ENCODE measurements around the gene TBX15. TPM values are rescaled to one million over a fixed set of nuclear protein-coding genes. Genes with fewer than 3 reads are reported as not detected.

Gene TBX15
- total and polyA plus RNA-seq, 2 experiments from 2014 or later, result 0.21 TPM; not detected in 1

DNA sequence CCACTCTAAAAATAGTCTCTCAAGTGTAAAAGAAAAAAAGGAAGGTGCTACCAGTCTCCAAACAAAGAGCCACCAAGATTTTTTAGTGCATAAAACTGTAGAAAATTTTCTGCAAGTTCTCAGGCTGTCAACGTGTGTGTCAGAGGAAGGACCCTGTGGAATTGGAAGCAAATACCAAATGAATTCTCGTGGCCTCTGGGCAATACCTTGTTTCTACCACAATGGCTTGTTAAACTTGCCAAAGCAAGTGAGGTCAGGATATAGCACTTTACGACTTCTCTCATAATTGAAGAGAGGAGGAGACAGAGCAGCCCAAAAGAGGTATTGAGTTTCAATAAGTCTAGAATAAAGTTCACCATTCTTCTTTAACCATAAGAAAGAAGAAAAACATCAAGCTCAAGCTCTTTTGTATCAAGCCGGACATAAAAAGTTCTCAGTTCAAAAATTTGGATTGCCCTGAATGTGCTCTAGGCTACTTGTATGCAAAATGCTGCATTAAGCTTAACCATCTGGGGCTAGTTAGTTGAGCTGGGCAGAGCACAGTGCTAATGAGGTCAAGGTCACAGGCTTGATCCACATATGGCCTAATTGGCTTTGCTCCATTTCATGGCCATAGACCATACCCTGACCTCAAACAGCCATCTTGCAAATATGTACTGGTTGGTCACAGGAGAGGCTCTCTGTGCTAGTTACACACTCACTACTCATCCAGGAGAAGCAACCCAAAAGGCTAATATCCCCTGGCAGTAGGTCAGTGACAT is 60.5 kb downstream of the TBX15 start (continued):
- TF ChIP-seq, protein P1, sequence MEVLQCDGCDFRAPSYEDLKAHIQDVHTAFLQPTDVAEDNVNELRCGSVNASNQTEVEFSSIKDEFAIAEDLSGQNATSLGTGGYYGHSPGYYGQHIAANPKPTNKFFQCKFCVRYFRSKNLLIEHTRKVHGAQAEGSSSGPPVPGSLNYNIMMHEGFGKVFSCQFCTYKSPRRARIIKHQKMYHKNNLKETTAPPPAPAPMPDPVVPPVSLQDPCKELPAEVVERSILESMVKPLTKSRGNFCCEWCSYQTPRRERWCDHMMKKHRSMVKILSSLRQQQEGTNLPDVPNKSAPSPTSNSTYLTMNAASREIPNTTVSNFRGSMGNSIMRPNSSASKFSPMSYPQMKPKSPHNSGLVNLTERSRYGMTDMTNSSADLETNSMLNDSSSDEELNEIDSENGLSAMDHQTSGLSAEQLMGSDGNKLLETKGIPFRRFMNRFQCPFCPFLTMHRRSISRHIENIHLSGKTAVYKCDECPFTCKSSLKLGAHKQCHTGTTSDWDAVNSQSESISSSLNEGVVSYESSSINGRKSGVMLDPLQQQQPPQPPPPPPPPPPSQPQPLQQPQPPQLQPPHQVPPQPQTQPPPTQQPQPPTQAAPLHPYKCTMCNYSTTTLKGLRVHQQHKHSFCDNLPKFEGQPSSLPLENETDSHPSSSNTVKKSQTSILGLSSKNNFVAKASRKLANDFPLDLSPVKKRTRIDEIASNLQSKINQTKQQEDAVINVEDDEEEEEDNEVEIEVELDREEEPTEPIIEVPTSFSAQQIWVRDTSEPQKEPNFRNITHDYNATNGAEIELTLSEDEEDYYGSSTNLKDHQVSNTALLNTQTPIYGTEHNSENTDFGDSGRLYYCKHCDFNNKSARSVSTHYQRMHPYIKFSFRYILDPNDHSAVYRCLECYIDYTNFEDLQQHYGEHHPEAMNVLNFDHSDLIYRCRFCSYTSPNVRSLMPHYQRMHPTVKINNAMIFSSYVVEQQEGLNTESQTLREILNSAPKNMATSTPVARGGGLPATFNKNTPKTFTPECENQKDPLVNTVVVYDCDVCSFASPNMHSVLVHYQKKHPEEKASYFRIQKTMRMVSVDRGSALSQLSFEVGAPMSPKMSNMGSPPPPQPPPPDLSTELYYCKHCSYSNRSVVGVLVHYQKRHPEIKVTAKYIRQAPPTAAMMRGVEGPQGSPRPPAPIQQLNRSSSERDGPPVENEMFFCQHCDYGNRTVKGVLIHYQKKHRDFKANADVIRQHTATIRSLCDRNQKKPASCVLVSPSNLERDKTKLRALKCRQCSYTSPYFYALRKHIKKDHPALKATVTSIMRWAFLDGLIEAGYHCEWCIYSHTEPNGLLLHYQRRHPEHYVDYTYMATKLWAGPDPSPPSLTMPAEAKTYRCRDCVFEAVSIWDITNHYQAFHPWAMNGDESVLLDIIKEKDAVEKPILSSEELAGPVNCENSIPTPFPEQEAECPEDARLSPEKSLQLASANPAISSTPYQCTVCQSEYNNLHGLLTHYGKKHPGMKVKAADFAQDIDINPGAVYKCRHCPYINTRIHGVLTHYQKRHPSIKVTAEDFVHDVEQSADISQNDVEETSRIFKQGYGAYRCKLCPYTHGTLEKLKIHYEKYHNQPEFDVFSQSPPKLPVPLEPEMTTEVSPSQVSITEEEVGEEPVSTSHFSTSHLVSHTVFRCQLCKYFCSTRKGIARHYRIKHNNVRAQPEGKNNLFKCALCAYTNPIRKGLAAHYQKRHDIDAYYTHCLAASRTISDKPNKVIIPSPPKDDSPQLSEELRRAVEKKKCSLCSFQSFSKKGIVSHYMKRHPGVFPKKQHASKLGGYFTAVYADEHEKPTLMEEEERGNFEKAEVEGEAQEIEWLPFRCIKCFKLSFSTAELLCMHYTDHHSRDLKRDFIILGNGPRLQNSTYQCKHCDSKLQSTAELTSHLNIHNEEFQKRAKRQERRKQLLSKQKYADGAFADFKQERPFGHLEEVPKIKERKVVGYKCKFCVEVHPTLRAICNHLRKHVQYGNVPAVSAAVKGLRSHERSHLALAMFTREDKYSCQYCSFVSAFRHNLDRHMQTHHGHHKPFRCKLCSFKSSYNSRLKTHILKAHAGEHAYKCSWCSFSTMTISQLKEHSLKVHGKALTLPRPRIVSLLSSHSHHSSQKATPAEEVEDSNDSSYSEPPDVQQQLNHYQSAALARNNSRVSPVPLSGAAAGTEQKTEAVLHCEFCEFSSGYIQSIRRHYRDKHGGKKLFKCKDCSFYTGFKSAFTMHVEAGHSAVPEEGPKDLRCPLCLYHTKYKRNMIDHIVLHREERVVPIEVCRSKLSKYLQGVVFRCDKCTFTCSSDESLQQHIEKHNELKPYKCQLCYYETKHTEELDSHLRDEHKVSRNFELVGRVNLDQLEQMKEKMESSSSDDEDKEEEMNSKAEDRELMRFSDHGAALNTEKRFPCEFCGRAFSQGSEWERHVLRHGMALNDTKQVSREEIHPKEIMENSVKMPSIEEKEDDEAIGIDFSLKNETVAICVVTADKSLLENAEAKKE (CRISPR knock-in tag; IDR thresholded peaks at IDR 0.05), result no peak
- TF ChIP-seq, protein P2, sequence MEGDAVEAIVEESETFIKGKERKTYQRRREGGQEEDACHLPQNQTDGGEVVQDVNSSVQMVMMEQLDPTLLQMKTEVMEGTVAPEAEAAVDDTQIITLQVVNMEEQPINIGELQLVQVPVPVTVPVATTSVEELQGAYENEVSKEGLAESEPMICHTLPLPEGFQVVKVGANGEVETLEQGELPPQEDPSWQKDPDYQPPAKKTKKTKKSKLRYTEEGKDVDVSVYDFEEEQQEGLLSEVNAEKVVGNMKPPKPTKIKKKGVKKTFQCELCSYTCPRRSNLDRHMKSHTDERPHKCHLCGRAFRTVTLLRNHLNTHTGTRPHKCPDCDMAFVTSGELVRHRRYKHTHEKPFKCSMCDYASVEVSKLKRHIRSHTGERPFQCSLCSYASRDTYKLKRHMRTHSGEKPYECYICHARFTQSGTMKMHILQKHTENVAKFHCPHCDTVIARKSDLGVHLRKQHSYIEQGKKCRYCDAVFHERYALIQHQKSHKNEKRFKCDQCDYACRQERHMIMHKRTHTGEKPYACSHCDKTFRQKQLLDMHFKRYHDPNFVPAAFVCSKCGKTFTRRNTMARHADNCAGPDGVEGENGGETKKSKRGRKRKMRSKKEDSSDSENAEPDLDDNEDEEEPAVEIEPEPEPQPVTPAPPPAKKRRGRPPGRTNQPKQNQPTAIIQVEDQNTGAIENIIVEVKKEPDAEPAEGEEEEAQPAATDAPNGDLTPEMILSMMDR (conservative IDR thresholded peaks at IDR 0.05; ENCODE audit: low read depth in 2 of 2), result no peak
- TF ChIP-seq ZNF114 (CRISPR knock-in tag; IDR thresholded peaks at IDR 0.05), result no peak
- TF ChIP-seq POLR2AphosphoS5 (IDR thresholded peaks at IDR 0.05; ENCODE audit: low read depth), result no peak

DNA sequence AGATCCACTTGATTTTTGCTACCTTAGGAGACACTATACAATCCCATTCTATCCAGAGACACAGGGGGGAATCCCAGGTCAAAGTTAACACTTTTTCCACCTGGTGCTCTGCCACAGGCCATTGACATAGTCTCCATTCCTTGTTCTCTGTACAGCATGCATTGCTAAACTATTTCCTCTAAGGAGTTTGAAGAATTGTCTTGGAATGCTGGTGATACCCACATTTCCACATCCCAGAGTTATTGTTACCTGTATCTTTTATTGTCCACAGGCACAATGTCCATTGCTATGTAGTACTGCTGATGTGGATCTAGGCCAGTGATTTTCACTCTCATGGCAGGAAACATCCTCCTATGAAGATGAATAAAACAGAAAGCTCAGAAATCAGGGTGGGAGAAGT is 61.9 kb downstream of the TBX15 start:
- no peak for DNase-seq (ENCODE audit: low spot score)
- Histone ChIP-seq H3K4me3 (no peak overlapping the region), H3K9me2 (ENCODE audit: insufficient read depth) (no peaks in the 10 kb centered on the region), H3K4me2 (no peak overlapping the region), H3F3A (replicated peaks; ENCODE audit: low read depth) (no peaks in the 10 kb centered on the region), H3K27me3 (ENCODE audit: insufficient read depth) (no peaks in the 10 kb centered on the region), H3K4me1 (ENCODE audit: insufficient read depth) (peaks cover 9% of the 10 kb centered on the region; the same call in 1 of the 2 replicates), H4K20me1 (replicated peaks; ENCODE audit: insufficient read depth) (no peaks in the 10 kb centered on the region), H2AFZ (no peak overlapping the region), H3K79me2 (replicated peaks; ENCODE audit: insufficient read depth) (no peaks in the 10 kb centered on the region), H3K27ac (ENCODE audit: low read depth) (no peak overlapping the region), H3K36me3 (ENCODE audit: insufficient read depth) (no peaks in the 10 kb centered on the region)
- no peaks in the 10 kb centered on the region for H3K36me3 Mint-ChIP-seq (ENCODE audit: low read depth)
- H3K4me3 Mint-ChIP-seq, result no peak overlapping the region
- H3K27me3 Mint-ChIP-seq (ENCODE audit: insufficient read depth, low read depth, poor library complexity), result no peaks in the 10 kb centered on the region
- H3K4me1 Mint-ChIP-seq, result peaks cover 8% of the 10 kb centered on the region; the same call in 2 of the 3 replicates
- H3K27ac Mint-ChIP-seq, result no peak overlapping the region
- no peaks in the 10 kb centered on the region for H3K9me3 Mint-ChIP-seq
- ATAC-seq, result no peak
- TF ChIP-seq NANOG (IDR thresholded peaks at IDR 0.05; ENCODE audit: borderline replicate concordance), result no peak
- TF ChIP-seq, protein P3, sequence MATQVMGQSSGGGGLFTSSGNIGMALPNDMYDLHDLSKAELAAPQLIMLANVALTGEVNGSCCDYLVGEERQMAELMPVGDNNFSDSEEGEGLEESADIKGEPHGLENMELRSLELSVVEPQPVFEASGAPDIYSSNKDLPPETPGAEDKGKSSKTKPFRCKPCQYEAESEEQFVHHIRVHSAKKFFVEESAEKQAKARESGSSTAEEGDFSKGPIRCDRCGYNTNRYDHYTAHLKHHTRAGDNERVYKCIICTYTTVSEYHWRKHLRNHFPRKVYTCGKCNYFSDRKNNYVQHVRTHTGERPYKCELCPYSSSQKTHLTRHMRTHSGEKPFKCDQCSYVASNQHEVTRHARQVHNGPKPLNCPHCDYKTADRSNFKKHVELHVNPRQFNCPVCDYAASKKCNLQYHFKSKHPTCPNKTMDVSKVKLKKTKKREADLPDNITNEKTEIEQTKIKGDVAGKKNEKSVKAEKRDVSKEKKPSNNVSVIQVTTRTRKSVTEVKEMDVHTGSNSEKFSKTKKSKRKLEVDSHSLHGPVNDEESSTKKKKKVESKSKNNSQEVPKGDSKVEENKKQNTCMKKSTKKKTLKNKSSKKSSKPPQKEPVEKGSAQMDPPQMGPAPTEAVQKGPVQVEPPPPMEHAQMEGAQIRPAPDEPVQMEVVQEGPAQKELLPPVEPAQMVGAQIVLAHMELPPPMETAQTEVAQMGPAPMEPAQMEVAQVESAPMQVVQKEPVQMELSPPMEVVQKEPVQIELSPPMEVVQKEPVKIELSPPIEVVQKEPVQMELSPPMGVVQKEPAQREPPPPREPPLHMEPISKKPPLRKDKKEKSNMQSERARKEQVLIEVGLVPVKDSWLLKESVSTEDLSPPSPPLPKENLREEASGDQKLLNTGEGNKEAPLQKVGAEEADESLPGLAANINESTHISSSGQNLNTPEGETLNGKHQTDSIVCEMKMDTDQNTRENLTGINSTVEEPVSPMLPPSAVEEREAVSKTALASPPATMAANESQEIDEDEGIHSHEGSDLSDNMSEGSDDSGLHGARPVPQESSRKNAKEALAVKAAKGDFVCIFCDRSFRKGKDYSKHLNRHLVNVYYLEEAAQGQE (IDR thresholded peaks at IDR 0.05; ENCODE audit: unreplicated experiment), result no peak
- TF ChIP-seq POLR2AphosphoS5 (IDR thresholded peaks at IDR 0.05; ENCODE audit: low read depth), result no peak
- TF ChIP-seq, protein P2 (conservative IDR thresholded peaks at IDR 0.05; ENCODE audit: low read depth in 2 of 2), result no peak
- no peak for TF ChIP-seq ETS1 (IDR thresholded peaks at IDR 0.05)
- TF ChIP-seq STAT1 (IDR thresholded peaks at IDR 0.05; ENCODE audit: unreplicated experiment), result no peak

All from GM23338 (cell line).